HG03342 (cell line): ENCODE data around the gene IGHMBP2.
"Not testable (repeated sequence)": the region's sequence is repeated elsewhere in the genome, so short reads cannot be mapped to it uniquely, and the experiment has no call there.

Experiments used
- ATAC-seq: cut with Tn5 transposase; IDR thresholded peaks from one replicate; pipeline ENCODE4 v1.9.1; 2021; ENCODE audit warnings: mild to moderate bottlenecking, moderate library complexity; ENCODE audit not compliant: unreplicated experiment

The IGHMBP2 gene

GRCh38 chr11:68959465-68960293 lies 56.0 kb downstream of the IGHMBP2 start:
- no peak for ATAC-seq

GRCh38 chr11:68960294-68961071 lies 56.8 kb downstream of the IGHMBP2 start:
- no peak for ATAC-seq

GRCh38 chr11:68961245-68961644 lies 57.6 kb downstream of the IGHMBP2 start:
- no peak for ATAC-seq

GRCh38 chr11:68962527-68963250 lies 59.0 kb downstream of the IGHMBP2 start:
- no peak for ATAC-seq

- ATAC-seq = no peak
Measured at GRCh38 chr11:68963779-68964178, 60.1 kb downstream of the IGHMBP2 start.

GRCh38 chr11:68965901-68966853 lies 62.5 kb downstream of the IGHMBP2 start:
- no peak for ATAC-seq

GRCh38 chr11:68966894-68967780 lies 63.4 kb downstream of the IGHMBP2 start:
- ATAC-seq = no peak

- no peak for ATAC-seq
Measured at GRCh38 chr11:68968306-68969250, 64.9 kb downstream of the IGHMBP2 start.

- ATAC-seq = no peak
Measured at GRCh38 chr11:68969386-68969785, 65.7 kb downstream of the IGHMBP2 start.

- no peak for ATAC-seq
Measured at GRCh38 chr11:68970921-68971636, 67.4 kb downstream of the IGHMBP2 start.

GRCh38 chr11:68973219-68973618 lies 69.5 kb downstream of the IGHMBP2 start:
- no peak for ATAC-seq

GRCh38 chr11:68973706-68974105 lies 70.0 kb downstream of the IGHMBP2 start:
- ATAC-seq = not testable (repeated sequence)

GRCh38 chr11:68974421-68975194 lies 70.9 kb downstream of the IGHMBP2 start:
- no peak for ATAC-seq

- no peak for ATAC-seq
Measured at GRCh38 chr11:68976095-68976494, 72.4 kb downstream of the IGHMBP2 start.

GRCh38 chr11:68976563-68976962 lies 72.9 kb downstream of the IGHMBP2 start:
- no peak for ATAC-seq

GRCh38 chr11:68977781-68978625 lies 74.3 kb downstream of the IGHMBP2 start:
- ATAC-seq = no peak
